MM.1S (cell line): ENCODE results near the gene MBOAT1.

ENCODE experiments used
- DNase-seq: peaks from one replicate; pipeline ENCODE4 v3.0.0-alpha.2; 2015
- H2AFZ ChIP-seq: fragments of 300-600 bp; sonication (generic); 2 replicates; pipeline ENCODE4 v1.6.0; 2016; ENCODE audit warnings: antibody characterized with exemption, low read length
- H3F3A ChIP-seq: fragments of 300-600 bp; sonication (generic); 2 replicates; pipeline ENCODE4 v1.6.1; 2016; ENCODE audit warnings: mild to moderate bottlenecking, antibody characterized with exemption, low read length, moderate library complexity, mixed read lengths; ENCODE audit not compliant: insufficient read depth
- H3K27ac ChIP-seq: fragments of 300-600 bp; sonication (generic); 2 replicates; pipeline ENCODE4 v1.5.1; 2016; ENCODE audit warnings: mild to moderate bottlenecking, low read length
- H3K27me3 ChIP-seq: fragments of 300-600 bp; sonication (generic); replicated peaks from 2 replicates; pipeline ENCODE4 v1.6.0; 2016; ENCODE audit warnings: low read length; ENCODE audit not compliant: insufficient read depth
- H3K36me3 ChIP-seq: fragments of 300-600 bp; sonication (generic); replicated peaks from 2 replicates; pipeline ENCODE4 v1.6.1; 2016; ENCODE audit warnings: mild to moderate bottlenecking, low read length, mixed read lengths; ENCODE audit not compliant: insufficient read depth
- H3K4me1 ChIP-seq: fragments of 300-600 bp; sonication (generic); 2 replicates; pipeline ENCODE4 v1.6.1; 2016; ENCODE audit warnings: low read length, mixed read lengths
- H3K4me2 ChIP-seq: fragments of 300-600 bp; sonication (generic); 2 replicates; pipeline ENCODE4 v1.6.0; 2016; ENCODE audit warnings: low read depth, low read length
- H3K4me3 ChIP-seq: fragments of 300-600 bp; sonication (generic); 2 replicates; pipeline ENCODE4 v1.5.1; 2016; ENCODE audit warnings: low read length, mixed read lengths
- H3K79me2 ChIP-seq: fragments of 300-600 bp; sonication (generic); 2 replicates; pipeline ENCODE4 v1.6.1; 2016; ENCODE audit warnings: mixed run types, low read length, mixed read lengths
- H3K9ac ChIP-seq: fragments of 300-600 bp; sonication (generic); 2 replicates; pipeline ENCODE4 v1.6.1; 2016; ENCODE audit warnings: low read length, mixed read lengths
- H3K9me2 ChIP-seq: fragments of 300-600 bp; sonication (generic); replicated peaks from 2 replicates; pipeline ENCODE4 v1.6.1; 2016; ENCODE audit warnings: mild to moderate bottlenecking, low read length, mixed read lengths; ENCODE audit not compliant: insufficient read depth
- H3K9me3 ChIP-seq: fragments of 300-600 bp; sonication (generic); replicated peaks from 2 replicates; pipeline ENCODE4 v1.6.1; 2016; ENCODE audit warnings: mild to moderate bottlenecking, low read length, mixed read lengths; ENCODE audit not compliant: insufficient read depth
- H4K20me1 ChIP-seq: fragments of 300-600 bp; sonication (generic); 2 replicates; pipeline ENCODE4 v1.6.1; 2016; ENCODE audit warnings: mild to moderate bottlenecking, low read length, moderate library complexity, mixed read lengths; ENCODE audit not compliant: insufficient read depth
- EZH2 ChIP-seq: fragments of 300-600 bp; sonication (generic); optimal IDR thresholded peaks from 2 replicates; pipeline ENCODE3; 2017; ENCODE audit warnings: low read depth, mild to moderate bottlenecking, antibody characterized with exemption, low read length, mixed read lengths
- EZH2phosphoT487 ChIP-seq: fragments of 300-600 bp; sonication (generic); IDR thresholded peaks from 2 replicates; pipeline ENCODE4 v1.6.1; 2018; ENCODE audit warnings: antibody characterized with exemption, low read length
- TF ChIP-seq, protein P1 (sequence below): fragments of 300-600 bp; sonication (generic); IDR thresholded peaks from 2 replicates; pipeline ENCODE4 v1.5.1; 2016; ENCODE audit warnings: antibody characterized with exemption, low read length, mixed read lengths

Gene MBOAT1

DNA sequence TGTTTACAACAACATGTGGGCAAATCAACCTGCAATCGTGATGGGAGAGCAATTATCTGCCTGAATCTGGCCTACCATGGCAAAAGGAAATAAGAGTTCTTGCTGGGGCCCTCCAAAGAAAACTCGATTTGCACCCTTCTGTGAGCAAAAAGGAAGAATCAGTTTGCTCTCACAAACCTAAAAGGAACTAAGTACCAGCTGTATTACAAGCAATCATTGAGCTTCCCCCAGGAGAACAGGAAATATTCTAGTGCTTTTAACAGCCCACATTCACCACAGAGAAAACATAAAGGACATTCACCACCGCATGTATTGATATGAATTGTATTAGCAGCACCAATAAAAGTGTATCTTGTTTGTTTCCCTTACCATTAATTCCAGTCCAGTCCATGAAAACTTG is 75.0 kb downstream of the MBOAT1 start:
- TF ChIP-seq EZH2phosphoT487: no peak
- TF ChIP-seq, protein P1, sequence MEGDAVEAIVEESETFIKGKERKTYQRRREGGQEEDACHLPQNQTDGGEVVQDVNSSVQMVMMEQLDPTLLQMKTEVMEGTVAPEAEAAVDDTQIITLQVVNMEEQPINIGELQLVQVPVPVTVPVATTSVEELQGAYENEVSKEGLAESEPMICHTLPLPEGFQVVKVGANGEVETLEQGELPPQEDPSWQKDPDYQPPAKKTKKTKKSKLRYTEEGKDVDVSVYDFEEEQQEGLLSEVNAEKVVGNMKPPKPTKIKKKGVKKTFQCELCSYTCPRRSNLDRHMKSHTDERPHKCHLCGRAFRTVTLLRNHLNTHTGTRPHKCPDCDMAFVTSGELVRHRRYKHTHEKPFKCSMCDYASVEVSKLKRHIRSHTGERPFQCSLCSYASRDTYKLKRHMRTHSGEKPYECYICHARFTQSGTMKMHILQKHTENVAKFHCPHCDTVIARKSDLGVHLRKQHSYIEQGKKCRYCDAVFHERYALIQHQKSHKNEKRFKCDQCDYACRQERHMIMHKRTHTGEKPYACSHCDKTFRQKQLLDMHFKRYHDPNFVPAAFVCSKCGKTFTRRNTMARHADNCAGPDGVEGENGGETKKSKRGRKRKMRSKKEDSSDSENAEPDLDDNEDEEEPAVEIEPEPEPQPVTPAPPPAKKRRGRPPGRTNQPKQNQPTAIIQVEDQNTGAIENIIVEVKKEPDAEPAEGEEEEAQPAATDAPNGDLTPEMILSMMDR: no peak
- no peak for TF ChIP-seq EZH2
- H3K9ac ChIP-seq: no peak overlapping the region
- H3K27me3 ChIP-seq: no peaks in the 10 kb centered on the region
- no peaks in the 10 kb centered on the region; the same call in 1 of the 2 replicates for H4K20me1 ChIP-seq
- H3K27ac ChIP-seq: no peak overlapping the region
- H3F3A ChIP-seq: no peaks in the 10 kb centered on the region
- no peaks in the 10 kb centered on the region for H3K9me3 ChIP-seq
- H2AFZ ChIP-seq: no peak overlapping the region
- H3K36me3 ChIP-seq: no peaks in the 10 kb centered on the region
- H3K4me2 ChIP-seq: no peak overlapping the region
- no peaks in the 10 kb centered on the region; the same call in 1 of the 2 replicates for H3K79me2 ChIP-seq
- no peak for DNase-seq
- no peaks in the 10 kb centered on the region for H3K9me2 ChIP-seq
- no peak overlapping the region for H3K4me3 ChIP-seq
- no peaks in the 10 kb centered on the region for H3K4me1 ChIP-seq

DNA sequence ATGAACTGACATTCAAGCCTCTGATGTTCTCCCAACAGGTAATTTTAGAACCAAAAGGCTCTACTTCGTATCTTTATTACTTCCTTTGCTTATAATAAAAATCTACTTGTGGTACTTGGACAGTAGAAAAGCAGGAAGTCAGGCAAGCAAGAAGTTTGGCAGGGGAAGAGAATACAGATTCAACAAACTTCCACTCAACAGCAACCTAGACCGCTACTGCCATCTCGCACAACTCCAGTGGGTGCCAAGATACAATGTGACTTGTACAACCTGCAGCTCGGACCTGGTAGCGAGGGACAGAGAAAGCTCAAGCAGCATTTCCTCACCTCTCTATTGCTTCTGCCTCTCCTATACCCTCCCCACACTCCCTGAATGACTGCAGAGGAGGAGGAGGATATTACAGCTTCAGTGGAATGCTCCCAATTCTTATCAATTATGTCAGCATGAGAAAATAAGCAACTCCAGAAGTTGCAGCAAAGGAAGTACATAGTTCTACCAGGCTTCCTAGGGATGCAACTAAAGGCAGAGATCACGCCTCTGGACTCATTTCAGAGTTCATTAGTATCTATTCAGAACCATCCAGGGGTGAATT is 76.5 kb downstream of the MBOAT1 start:
- Histone ChIP-seq H3F3A (no peaks in the 10 kb centered on the region), H2AFZ (no peak overlapping the region), H3K9me2 (no peaks in the 10 kb centered on the region), H3K9ac (no peak overlapping the region), H3K36me3 (no peaks in the 10 kb centered on the region), H3K9me3 (no peaks in the 10 kb centered on the region), H4K20me1 (no peaks in the 10 kb centered on the region; the same call in 1 of the 2 replicates), H3K27ac (no peak overlapping the region), H3K79me2 (no peaks in the 10 kb centered on the region; the same call in 1 of the 2 replicates), H3K4me1 (no peaks in the 10 kb centered on the region), H3K27me3 (no peaks in the 10 kb centered on the region), H3K4me3 (no peak overlapping the region), H3K4me2 (no peak overlapping the region)
- DNase-seq: no peak
- TF ChIP-seq, protein P1: no peak
- TF ChIP-seq EZH2phosphoT487 (no peak), EZH2 (no peak)

DNA sequence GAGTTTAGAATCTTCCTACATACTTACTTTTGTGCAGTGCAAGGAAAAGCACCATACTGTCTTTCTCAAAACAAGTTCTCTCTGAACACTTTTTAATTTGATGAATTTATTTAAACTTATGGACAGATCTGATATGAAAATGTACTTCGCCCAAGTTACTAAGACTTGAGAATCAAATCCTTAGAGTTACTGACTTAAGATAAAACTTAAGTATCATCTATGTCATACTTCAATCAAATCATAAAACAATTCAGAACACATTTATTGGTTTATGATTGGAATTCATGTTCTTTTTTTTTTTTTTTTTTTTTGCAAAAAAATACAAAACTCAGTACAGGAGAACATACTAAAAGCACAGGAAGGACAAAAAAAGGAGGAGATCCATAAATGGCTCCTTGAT is 77.7 kb downstream of the MBOAT1 start:
- Histone ChIP-seq H2AFZ (no peak overlapping the region), H3K27me3 (no peaks in the 10 kb centered on the region), H3K4me1 (no peaks in the 10 kb centered on the region), H3K4me2 (no peak overlapping the region), H3K9me2 (no peaks in the 10 kb centered on the region), H3K9me3 (no peaks in the 10 kb centered on the region), H3K9ac (no peak overlapping the region), H3F3A (no peaks in the 10 kb centered on the region), H3K4me3 (no peak overlapping the region), H3K27ac (no peak overlapping the region), H3K36me3 (no peaks in the 10 kb centered on the region), H3K79me2 (no peaks in the 10 kb centered on the region; the same call in 1 of the 2 replicates), H4K20me1 (no peaks in the 10 kb centered on the region; the same call in 1 of the 2 replicates)
- no peak for TF ChIP-seq EZH2
- TF ChIP-seq, protein P1: no peak
- no peak for TF ChIP-seq EZH2phosphoT487
- DNase-seq: no peak
